Stimulated activated CD4-positive, alpha-beta T cell treated with anti-CD3 and anti-CD28 coated beads, Interleukin-1b, Interleukin-23, amount 100 ng/mL, for 4 hours (primary cell): Measurements from ENCODE around the gene MTUS2.
"Not testable (repeated sequence)": the region's sequence is repeated elsewhere in the genome, so short reads cannot be mapped to it uniquely, and the experiment has no call there.

Source experiments
- DNase-seq, 2 donors: peaks; one replicate each; pipeline ENCODE4 v3.0.0-alpha.2; 2020; ENCODE audit warnings: low read depth in 2 of 2

Gene MTUS2

DNA sequence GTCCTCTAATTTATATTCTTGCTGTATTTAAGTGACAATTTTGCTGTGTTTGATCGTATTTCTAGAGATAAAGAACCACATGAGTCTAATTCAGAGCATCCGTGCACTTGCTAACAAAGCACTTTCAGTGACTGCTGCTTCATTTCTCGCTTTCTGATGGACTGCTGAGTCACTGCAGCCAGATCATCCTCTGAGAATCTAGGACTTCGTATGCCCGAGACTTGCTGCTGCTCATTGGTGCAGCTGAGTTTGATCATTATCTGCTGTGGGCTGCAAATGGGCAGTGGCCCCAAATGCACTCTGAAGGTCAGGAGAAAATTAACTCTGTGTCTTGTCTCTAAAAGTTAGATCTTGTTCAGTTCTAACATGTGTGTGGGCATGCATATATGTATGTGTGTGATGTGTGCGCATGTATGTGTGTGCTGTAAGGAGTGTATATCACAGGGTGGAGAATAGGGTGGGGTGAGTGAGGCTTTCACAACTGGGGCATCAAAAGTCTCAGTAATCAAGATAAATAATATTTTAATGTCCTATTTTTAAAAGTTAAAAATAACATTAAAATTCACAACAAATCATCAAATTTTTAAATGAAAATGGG lies 342.6 kb downstream of the MTUS2 start:
- DNase-seq: no peak

DNA sequence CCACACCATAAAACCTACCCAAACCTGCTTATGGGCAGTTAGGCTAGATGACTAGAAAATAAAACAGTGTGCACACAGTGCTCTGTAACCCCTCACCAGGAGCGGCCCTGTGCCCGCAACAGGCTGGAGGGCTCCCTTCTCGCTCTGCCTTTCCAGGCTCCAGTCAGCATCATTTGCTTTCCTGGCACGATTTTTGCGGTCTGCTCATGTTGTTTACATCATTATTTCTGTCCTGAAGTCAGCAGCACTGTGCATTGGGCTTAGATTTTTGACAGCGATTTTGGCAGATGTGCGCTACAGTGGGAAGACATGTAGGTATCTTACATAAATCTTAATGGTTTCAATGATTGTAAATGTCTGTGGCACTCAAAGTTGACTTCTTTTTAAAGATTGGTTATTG lies 344.0 kb downstream of the MTUS2 start:
- DNase-seq: no peak

DNA sequence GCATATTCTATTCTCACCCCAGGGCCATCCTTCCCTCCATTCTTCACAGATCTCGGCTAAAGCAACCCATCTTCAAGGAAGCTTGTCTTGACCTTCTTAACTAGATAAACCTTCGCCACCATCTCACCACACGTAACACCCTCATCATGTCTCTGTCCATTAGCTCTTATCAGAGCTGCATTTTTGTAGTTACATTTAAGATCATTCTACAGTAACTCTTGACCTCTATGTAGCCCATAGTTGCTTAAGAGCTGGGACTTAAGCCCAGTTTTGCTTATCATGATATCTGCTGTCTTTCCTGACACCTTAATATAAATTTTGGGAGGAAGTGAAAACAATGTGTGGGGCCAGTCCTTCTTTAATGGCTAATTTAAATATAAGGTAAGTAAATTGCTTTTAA lies 345.1 kb downstream of the MTUS2 start:
- no peak for DNase-seq

DNA sequence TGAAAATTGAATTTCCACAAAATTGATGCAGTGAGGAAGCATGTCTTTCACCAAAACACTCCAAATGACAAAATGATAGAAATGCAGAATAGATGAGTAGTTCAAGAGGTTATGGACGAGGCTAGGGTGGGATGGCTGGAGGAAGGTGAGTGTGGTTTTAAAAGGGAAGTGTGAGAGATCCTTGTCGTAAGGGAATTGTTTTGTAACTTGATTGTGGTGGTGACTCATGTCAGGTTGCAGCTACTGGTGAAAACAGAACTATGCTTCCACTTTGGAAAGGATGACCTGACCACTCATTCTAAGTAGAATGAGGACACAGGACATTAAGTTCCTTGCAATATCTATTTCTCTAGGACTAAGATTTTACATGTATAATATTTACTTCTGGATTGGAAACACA lies 345.7 kb downstream of the MTUS2 start:
- no peak for DNase-seq

DNA sequence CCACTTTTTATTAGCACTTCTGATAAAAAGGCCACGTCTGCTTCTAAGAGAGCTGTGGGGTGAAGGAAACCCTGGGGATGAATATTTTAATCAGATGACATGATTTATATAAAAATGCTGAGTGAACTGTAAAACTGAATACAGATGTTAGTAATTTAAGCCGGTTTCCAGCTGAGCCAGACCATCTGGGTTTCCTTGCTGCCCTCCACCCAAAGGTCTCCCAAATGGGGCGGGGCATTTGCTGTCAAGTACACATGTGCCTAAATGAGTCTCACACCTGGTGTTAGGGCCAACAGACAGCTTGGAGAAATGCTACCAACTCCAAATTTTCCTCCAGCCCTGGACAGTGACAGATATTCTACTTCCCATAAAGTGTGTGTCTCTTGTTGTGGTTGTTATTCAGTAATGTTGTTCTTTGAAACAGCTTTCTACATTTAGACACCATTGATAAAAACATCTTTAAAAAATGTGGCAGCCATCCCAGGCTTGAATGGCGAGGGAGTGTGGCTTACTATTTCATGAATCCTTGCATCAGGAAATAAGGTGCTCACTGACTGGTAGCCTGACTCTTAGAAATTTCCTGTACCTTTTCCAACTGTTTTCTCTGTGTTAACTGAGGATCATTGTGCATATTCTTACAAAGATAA lies 350.4 kb downstream of the MTUS2 start:
- no peak for DNase-seq

DNA sequence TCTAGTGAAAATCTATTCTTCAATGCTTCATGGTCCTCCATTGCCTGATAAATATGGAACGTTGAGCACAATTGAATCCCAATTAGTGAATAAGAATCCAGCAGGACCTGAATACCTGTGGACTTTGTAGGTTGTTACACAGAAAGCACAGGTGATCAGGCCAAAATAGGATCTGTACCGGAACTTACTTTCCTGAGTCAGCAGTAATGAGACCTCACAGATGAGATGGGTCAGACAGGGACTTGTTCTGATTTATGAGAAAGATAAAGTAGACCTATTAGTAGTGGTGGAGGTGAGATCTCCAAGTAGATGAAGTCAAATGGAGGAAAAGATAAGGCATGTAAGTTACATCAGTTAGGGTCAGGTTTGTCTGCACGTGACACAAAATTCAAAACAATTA lies 351.1 kb downstream of the MTUS2 start:
- no peak for DNase-seq

DNA sequence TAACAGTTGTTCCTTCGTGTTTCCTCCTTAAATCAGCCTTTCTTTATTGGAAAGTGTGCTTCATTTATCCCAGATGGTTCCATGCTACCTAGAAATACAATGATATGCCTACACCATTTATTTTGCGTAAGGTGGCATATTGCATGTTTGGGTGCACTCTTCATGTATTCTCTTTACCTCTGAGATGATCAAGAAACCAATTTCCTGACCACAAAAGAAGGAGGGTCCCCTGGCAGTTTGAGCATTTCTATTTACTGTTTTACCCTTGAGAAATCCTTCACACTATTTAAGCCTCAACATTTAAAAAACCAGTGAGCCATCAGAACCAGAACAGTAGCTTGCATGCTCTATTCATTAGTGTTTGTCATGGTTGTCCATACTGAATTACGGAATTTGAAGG lies 354.0 kb downstream of the MTUS2 start:
- no peak for DNase-seq

DNA sequence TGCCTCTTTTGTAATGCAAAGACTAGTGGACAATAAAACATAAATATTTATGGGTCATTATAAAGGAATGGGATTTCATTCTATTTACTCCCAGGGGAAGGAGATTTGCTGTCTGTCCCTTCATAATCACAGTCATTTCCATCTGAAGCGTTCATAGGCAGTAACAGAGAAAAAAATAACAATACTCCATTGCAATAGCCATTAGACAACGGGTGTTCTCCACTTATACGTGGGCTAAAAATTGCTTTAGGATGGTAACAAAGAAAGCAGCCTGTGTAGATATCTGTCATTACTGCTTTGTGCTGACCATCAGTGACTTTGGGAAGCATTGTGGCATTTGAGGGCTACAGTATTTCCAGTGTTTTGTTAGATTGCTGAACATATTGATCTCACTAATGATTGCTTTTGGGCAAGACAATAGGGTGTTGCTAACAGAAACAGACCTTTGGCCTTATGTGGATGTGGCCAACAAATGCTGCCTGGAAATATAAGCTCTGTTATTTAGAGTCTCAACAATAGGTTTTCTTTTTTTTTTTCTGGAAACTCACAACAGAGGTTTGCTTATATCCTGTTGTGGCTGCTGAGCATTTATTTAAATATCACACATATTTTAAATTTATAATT lies 355.2 kb downstream of the MTUS2 start:
- DNase-seq: no peak

DNA sequence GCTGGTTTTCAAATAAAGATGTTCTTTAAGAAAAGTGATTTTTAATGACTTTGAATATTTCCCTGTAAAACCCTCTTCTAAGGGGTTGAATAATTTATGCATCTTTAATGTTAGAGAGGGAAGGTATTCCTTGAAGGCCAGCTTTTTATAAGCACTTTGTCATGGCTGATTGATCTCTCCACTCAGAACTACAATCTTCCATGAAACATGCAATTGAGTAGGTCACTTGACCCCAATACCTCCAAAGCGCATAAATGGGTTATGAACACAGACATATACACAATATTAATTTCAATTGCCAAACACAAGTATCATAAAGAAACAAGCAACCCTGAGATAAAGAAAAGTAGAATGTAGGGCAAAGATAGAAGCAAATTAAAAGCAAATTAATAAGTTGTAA lies 359.9 kb downstream of the MTUS2 start:
- no peak for DNase-seq

DNA sequence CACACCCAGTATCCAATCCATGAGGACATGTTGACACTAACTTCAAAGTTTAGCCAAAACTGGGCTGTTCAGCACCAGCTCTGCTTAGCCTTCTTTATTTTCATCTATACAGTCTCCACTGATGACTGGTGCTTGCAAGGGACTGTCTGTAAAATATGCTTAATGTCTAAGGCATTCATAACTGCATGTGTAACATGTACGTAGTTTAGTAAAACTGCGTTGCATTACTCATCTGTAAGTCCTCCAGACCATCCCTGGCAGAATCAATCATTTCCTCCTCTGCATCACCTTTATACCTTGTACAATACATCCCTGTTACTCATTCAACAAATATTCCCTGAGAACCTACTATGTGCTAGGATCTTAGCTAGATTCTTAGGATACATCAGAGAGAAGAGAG lies 362.1 kb downstream of the MTUS2 start:
- no peak for DNase-seq

DNA sequence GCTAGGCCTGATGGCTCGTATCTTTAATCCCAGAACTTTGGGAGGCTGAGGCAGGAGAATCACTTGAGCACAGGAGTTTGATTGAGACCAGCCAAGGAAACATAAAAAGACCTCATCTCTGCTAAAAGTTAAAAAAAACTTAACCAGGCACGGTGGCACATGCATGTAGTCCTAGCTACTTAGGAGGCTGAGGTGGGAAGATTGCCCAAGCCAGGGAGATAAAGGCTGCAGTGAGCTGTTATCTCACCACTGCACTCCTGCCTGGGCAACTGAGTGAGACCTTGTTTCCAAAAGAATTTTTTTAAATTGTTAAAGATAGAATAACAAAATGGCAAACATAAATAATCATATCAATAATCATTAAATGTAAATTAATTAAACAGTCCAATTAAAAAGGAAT lies 365.8 kb downstream of the MTUS2 start:
- DNase-seq: no peak

DNA sequence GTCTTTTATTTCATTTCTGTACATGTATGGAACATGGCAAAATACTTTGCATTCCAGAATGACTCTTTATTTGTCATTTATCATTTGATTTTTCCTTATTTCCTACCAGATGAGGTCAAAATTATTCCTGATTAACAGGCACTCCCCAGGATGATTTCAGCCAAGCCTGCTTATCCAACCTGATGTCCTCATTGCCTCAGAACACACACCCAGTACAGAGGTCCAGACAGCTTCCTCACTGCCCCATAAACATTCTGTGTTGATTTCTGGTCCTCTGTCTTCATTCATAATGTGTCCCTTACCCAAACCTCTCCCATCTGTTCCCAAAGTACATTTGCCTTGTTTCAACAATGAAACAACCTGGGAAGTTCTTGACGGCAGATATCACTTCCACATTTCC lies 367.4 kb downstream of the MTUS2 start:
- DNase-seq: no peak

DNA sequence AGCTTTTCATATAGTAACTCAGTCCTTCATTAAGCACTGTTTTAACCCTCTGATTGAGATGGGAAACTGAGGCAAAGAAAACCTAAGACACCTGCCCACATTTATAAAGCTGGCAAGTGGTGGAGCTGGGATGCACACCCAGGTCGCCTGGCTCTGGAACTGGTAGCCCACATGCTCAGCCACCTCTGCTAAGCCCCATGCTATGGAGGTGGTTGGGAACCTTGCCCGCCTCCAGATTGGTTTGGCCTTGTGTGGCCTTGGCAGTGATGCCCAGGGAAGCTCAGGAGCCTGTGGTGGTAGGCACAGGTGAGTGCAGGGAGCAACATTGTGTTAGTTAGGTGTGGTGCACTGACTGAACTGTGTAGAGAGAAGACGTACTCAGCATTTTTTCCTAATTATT lies 370.2 kb downstream of the MTUS2 start:
- DNase-seq: no peak

DNA sequence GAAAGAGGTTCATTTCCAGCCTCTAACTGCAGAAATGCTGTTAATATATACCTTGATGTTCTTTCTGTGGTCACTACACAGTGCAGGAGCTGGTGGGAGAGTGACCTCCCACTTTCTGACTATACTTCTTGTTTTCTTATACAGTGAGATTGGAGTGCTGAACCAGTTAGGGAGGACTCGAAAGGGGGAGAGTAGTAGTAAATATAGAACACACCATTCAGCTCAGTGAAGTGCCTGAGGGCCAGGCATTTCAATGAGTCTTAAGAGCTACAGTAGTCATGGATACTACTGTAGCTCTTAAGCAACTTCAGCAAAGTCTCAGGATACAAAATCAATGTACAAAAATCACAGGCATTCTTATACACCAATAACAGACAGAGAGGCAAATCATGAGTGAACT lies 372.9 kb downstream of the MTUS2 start:
- no peak for DNase-seq

DNA sequence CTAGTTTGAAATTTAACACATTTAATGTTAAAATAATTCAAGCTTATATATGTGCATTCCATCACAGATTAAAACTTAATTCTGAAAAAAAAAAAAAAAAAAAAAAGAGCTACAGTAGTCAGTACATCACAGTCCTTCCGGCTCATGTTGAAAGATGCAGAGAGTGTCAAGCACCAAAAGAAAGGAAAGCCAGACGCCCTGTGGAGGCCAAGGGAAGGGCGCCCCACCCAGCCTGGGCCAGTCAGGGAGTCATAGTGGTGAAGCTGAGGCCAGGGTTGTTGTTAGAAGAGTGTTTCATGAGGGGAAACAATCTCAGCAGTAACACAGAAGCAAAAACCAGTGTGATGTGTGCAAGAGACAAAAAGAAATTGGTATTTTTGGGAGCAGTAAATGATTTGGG lies 375.3 kb downstream of the MTUS2 start:
- no peak for DNase-seq

DNA sequence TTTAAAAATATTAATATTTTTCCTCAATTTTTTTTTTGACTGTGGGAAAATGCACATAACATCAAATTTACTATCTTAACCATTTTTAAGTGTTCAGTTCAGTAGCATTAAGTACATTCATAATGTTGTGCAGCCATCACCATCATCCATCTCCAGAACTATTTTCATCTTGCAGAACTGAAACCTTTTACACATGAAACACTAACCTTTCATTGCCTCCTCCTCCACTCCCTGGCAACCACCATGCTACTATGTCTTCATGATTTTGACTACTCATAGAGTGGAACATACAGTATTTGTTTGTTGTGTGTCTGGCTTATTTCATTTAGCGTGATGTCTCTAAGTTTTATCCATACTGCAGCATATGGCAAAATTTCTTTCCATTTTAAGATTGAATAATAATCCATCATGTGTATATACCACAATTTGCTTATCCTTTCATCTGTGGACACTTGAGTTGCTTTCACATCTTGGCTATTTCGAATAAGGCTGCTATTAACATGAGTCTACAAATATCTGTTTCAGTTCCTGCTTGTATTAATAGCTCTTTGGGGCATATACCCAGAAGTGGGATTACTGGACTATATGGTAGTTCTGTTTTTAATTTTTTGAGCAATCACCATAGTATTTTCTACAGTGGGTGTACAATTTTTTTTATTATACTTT lies 376.4 kb downstream of the MTUS2 start:
- DNase-seq: no peak

DNA sequence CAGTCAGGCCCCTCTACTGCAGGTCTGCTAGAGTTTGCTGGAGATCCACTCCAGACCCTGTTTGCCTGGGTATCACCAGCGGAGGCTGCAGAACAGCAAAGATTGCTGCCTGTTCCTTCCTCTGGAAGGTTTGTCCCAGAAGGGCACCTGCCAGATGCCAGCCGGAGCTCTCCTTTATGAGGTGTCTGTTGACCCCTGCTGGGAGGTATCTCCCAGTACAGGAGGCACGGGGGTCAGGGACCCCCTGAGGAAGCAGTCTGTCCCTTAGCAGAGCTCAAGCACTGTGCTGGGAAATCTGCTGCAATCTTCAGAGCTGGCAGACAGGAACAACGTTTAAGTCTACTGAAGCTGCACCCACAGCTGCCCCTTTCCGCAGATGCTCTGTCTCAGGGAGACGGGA lies 382.6 kb downstream of the MTUS2 start:
- DNase-seq: not testable (repeated sequence)

DNA sequence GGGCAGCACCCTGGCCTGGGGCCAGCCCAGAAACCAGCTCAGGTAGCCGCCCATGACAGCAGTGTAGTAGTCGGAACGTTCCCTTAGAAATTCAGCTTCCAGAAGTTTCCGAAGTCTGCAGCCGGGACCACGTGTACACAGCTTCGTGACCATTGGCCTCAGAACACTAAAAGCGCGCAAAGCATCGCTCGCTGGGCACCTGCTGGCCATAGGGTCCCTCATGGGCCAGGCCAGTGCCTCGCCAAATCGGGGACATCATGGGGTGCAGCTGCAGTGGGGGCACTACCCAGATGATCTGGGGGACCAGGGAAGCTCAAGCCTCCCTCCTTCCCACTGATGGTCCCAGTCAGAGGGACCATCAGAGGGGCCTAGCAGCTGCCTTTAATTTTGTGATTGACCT lies 384.5 kb downstream of the MTUS2 start:
- DNase-seq: no peak

DNA sequence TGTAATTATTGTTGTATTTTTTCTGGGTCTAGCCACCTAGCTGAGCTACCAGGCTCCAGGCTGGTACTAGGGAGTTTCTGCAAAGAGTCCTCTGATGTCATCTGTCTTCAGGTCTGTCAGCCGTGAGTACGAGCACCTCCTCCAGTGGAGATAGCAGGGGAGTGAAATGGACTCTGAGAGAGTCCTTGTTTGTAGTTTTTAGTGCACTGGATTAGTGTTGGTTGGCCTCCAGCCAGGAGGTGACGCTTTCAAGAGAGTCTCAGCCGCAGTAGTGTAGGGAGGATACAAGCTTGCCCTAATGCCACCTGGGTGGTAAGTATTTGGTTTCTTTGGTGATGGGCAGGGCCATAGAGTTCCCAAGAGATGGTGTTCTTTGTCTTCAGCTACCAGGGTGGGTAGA lies 390.5 kb downstream of the MTUS2 start:
- no peak for DNase-seq

DNA sequence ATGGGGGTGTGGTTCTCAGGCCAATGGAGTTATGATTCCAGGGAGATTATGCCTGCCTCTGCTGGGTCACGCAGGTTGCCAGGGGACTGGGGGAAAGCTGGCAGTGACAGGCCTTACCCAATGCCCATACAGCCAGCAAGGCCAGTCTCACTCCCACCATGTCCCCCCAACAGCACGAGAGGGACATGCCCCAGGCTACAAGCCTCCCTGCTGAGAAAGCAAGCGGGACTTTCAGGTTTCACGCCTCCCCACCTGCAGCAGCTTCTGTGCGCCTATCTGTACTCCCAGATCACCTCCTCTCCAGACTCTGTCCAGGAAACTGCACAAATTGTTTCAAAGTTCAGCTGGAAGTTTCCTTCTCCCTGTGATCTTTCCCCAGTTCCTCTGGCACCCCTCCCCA lies 391.0 kb downstream of the MTUS2 start:
- not testable (repeated sequence) for DNase-seq

DNA sequence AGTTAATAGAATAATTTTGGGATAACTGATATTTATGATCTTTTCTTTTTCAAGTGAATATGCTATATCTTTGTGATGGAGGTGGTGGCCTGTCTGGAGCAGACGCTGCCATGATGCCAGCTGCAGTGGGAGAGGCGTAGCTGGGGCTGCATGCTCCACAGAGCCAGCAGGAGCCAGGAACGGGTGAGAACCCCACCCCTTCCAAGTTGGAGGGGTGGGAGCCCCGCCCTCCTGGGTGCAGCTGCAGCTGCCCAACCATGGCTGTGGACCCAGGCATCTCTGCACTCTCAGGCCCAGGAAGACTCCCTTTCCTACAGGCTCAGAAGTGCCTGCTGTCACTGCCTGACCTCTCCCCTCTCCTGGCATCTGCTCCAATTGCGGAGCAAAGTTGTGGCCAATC lies 402.3 kb downstream of the MTUS2 start:
- no peak for DNase-seq

DNA sequence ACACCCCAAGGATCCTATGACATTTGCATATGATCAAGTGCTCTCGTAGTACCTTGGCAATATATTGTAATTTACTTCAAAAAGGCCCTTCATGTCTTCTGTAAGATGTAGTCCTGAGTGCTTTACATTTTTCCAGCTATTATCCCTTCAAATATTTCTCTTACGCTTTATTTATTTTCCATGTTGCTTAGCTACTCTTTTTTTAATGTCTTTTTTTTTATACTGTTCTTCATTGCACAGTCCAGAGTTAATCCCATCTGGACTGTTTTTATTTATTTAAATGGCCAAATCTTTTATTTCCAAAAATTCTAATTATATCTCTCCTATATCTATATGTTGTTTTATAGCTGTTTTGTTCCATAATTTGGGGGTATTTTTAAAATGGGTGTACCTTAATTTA lies 404.1 kb downstream of the MTUS2 start:
- no peak for DNase-seq

DNA sequence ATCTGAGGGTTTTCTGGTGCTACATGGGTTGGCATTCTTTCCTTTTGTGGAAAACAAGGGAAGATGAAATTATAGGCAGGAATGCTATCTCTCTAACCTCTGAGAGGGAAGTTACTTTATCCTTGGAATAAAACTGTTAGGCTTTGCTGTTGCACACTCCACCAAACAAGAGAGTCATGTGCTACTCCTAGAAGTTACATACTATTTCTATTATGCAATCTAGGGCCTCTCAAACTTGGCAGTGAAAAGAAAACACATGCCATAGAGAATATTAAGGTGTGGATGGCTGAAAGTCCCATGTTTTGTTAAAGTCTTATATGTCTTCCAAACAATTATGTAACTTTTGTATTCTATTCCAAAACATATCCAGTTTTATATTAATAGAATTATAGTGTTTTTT lies 407.4 kb downstream of the MTUS2 start:
- no peak for DNase-seq
